ENCODE results near the gene PSMD5. TPM values are rescaled to one million over a fixed set of nuclear protein-coding genes. Genes with fewer than 3 reads are reported as not detected.

Gene PSMD5
- total RNA-seq, 1 donor from 2014 or later, result 44.4 TPM

DNA sequence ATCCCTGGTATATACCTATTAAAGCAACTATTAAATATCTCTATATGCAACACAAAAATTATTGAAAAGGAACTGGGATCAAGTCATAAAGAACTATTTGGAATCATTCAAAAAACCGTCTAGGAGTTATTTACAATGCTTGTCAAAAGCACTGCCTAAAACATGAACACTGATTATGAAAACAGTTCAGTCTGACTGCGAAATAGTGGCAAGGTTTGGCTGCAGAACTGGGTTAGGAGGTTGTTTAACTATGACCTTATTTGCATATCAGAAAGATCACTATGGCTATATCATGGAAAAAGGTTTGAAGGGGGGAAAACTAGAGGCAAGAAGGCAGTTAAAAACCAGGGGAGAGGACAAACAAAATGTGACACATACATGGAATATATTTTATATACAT is 61.5 kb downstream of the PSMD5 start:
- no peaks in the 10 kb centered on the region for H3K36me3 ChIP-seq (ENCODE audit: control insufficient read depth, insufficient read depth, low read length)
- H3K27me3 ChIP-seq (ENCODE audit: control insufficient read depth, insufficient read depth, low read length), result no peaks in the 10 kb centered on the region
- no peak for DNase-seq (ENCODE audit: low read depth)
- no peak overlapping the region for H3K4me3 ChIP-seq (ENCODE audit: low read depth, low read length)
- TF ChIP-seq, protein P1, sequence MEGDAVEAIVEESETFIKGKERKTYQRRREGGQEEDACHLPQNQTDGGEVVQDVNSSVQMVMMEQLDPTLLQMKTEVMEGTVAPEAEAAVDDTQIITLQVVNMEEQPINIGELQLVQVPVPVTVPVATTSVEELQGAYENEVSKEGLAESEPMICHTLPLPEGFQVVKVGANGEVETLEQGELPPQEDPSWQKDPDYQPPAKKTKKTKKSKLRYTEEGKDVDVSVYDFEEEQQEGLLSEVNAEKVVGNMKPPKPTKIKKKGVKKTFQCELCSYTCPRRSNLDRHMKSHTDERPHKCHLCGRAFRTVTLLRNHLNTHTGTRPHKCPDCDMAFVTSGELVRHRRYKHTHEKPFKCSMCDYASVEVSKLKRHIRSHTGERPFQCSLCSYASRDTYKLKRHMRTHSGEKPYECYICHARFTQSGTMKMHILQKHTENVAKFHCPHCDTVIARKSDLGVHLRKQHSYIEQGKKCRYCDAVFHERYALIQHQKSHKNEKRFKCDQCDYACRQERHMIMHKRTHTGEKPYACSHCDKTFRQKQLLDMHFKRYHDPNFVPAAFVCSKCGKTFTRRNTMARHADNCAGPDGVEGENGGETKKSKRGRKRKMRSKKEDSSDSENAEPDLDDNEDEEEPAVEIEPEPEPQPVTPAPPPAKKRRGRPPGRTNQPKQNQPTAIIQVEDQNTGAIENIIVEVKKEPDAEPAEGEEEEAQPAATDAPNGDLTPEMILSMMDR (IDR thresholded peaks at IDR 0.05; ENCODE audit: insufficient read depth, low read length, poor library complexity, severe bottlenecking), result no peak

DNA sequence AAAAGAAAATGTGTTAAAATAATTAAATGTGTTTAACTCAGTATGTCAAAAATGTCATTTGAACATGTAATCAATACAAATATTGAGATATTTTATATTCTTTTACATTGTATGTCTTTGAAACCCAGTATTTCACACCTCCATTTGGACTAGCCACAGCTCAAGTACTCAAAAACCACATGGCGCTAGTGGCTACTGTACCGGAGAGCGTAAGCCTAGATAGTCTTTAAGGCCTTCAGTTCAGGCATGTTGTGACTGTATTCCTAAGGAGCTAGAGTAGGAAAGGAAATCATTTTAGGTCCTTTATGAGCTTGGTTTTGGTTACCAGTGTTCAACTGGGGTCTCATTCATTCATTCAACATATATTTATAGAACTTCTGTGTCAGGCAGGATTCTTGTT is 62.4 kb downstream of the PSMD5 start:
- no peak for DNase-seq (ENCODE audit: low read depth)
- Histone ChIP-seq H3K4me3 (ENCODE audit: low read depth, low read length) (no peak overlapping the region), H3K27me3 (ENCODE audit: control insufficient read depth, insufficient read depth, low read length) (no peaks in the 10 kb centered on the region), H3K36me3 (ENCODE audit: control insufficient read depth, insufficient read depth, low read length) (no peaks in the 10 kb centered on the region)
- TF ChIP-seq, protein P1 (IDR thresholded peaks at IDR 0.05; ENCODE audit: insufficient read depth, low read length, poor library complexity, severe bottlenecking), result no peak

- no peak for DNase-seq (ENCODE audit: low read depth)
- no peak overlapping the region for H3K4me3 ChIP-seq (ENCODE audit: low read depth, low read length)
- TF ChIP-seq, protein P1 (IDR thresholded peaks at IDR 0.05; ENCODE audit: insufficient read depth, low read length, poor library complexity, severe bottlenecking), result no peak
- H3K27me3 ChIP-seq (ENCODE audit: control insufficient read depth, insufficient read depth, low read length), result no peaks in the 10 kb centered on the region
- no peaks in the 10 kb centered on the region for H3K36me3 ChIP-seq (ENCODE audit: control insufficient read depth, insufficient read depth, low read length)
Measured at GRCh38 chr9:120779227-120779626, 63.5 kb downstream of the PSMD5 start.

DNA sequence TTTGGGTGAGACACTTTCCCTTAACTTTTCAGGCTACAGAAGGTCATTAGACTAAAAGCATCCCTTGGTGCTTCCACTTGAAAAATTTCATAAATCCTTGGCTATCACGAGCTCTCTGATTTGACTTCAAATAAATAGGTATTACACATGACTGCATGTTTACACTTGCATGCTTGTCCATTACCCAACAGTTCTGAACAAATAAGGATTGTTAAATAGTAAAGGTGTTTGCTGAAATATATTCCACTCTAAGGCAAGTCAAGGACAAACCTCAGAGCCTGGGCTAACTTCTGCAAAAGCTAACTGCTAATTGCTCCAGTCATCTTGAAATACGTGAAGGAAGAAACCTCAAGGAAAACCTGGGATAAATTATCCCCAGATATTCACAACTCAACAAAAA is 64.0 kb downstream of the PSMD5 start:
- TF ChIP-seq, protein P1 (IDR thresholded peaks at IDR 0.05; ENCODE audit: insufficient read depth, low read length, poor library complexity, severe bottlenecking), result no peak
- Histone ChIP-seq H3K36me3 (ENCODE audit: control insufficient read depth, insufficient read depth, low read length) (no peaks in the 10 kb centered on the region), H3K27me3 (ENCODE audit: control insufficient read depth, insufficient read depth, low read length) (no peaks in the 10 kb centered on the region), H3K4me3 (ENCODE audit: low read depth, low read length) (no peak overlapping the region)
- no peak for DNase-seq (ENCODE audit: low read depth)

- TF ChIP-seq, protein P1 (IDR thresholded peaks at IDR 0.05; ENCODE audit: insufficient read depth, low read length, poor library complexity, severe bottlenecking), result no peak
Measured at GRCh38 chr9:120777229-120777628, 65.5 kb downstream of the PSMD5 start.

DNA sequence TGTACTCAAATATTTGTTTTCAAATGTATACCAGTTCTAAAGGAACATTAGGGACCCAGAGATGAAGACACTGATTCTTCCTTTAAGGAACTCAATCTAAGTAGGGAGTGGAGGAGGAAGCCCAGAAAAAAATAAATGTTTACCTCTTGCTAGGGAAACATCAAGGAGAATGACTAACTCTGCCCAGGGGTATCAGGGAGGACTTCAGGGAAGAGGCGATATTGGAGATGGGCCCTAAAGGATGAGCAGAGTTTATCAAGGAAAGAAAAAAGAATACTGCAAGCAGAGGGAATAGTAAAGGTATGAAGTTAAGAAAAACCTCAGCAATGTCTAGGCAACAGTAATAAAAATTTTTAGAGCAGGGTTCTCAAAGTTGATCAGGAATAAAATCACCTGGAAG is 65.9 kb downstream of the PSMD5 start:
- Histone ChIP-seq H3K36me3 (ENCODE audit: control insufficient read depth, insufficient read depth, low read length) (no peaks in the 10 kb centered on the region), H3K27me3 (ENCODE audit: control insufficient read depth, insufficient read depth, low read length) (no peaks in the 10 kb centered on the region), H3K4me3 (ENCODE audit: low read depth, low read length) (no peak overlapping the region)
- TF ChIP-seq, protein P1 (IDR thresholded peaks at IDR 0.05; ENCODE audit: insufficient read depth, low read length, poor library complexity, severe bottlenecking), result no peak
- DNase-seq (ENCODE audit: low read depth), result no peak

More at GRCh38 chr9:120777229-120777628, 65.5 kb downstream of the PSMD5 start:
- Histone ChIP-seq H3K4me3 (ENCODE audit: low read depth, low read length) (no peak overlapping the region), H3K27me3 (ENCODE audit: control insufficient read depth, insufficient read depth, low read length) (no peaks in the 10 kb centered on the region), H3K36me3 (ENCODE audit: control insufficient read depth, insufficient read depth, low read length) (no peaks in the 10 kb centered on the region)
- no peak for DNase-seq (ENCODE audit: low read depth)
